HEK293 (cell line): Measurements from ENCODE around the gene NFIC.

ENCODE experiments used
- HOXD13 ChIP-seq: sonication (generic); formaldehyde crosslinking; IDR thresholded peaks from 2 replicates; pipeline ENCODE4 v1.8.0; 2022; ENCODE audit warnings: missing genetic modification reagents, borderline replicate concordance
- IKZF3 ChIP-seq: fragments of 450-650 bp; IDR thresholded peaks from 2 replicates; pipeline ENCODE4 v1.5.0; 2018; ENCODE audit warnings: missing biosample characterization, mild to moderate bottlenecking, missing genetic modification characterization, moderate library complexity
- PRDM1 ChIP-seq: fragments of 450-650 bp; formaldehyde crosslinking; IDR thresholded peaks from 2 replicates; pipeline ENCODE4; 2016; ENCODE audit warnings: missing biosample characterization, missing genetic modification characterization
- SCRT2 ChIP-seq: fragments of 450-650 bp; formaldehyde crosslinking; IDR thresholded peaks from 2 replicates; pipeline ENCODE4 v1.5.1; 2016; ENCODE audit warnings: missing biosample characterization, missing genetic modification characterization
- SP2 ChIP-seq: fragments of 450-650 bp; formaldehyde crosslinking; IDR thresholded peaks from 2 replicates; pipeline ENCODE4 v1.5.1; 2016; ENCODE audit warnings: missing biosample characterization, missing genetic modification characterization
- YY2 ChIP-seq: fragments of 450-650 bp; formaldehyde crosslinking; IDR thresholded peaks from 2 replicates; pipeline ENCODE4 v1.5.1; 2016; ENCODE audit warnings: missing biosample characterization, missing genetic modification characterization
- ZBTB17 ChIP-seq: fragments of 450-650 bp; formaldehyde crosslinking; IDR thresholded peaks from 2 replicates; pipeline ENCODE4 v1.5.1; 2016; ENCODE audit warnings: missing biosample characterization, missing genetic modification characterization
- ZBTB26 ChIP-seq: fragments of 450-650 bp; formaldehyde crosslinking; optimal IDR thresholded peaks from 2 replicates; pipeline ENCODE3; 2016; ENCODE audit warnings: missing biosample characterization, mild to moderate bottlenecking, missing genetic modification characterization
- ZNF133 ChIP-seq: fragments of 450-650 bp; formaldehyde crosslinking; IDR thresholded peaks from 2 replicates; pipeline ENCODE4 v1.5.1; 2016; ENCODE audit warnings: missing biosample characterization, missing genetic modification characterization
- ZNF2 ChIP-seq: fragments of 450-650 bp; formaldehyde crosslinking; IDR thresholded peaks from 2 replicates; pipeline ENCODE4 v1.5.1; 2016; ENCODE audit warnings: missing biosample characterization, missing genetic modification characterization
- ZNF202 ChIP-seq: fragments of 450-650 bp; formaldehyde crosslinking; IDR thresholded peaks from 2 replicates; pipeline ENCODE4 v1.5.1; 2016; ENCODE audit warnings: missing biosample characterization, missing genetic modification characterization, borderline replicate concordance
- ZNF221 ChIP-seq: fragments of 450-650 bp; formaldehyde crosslinking; IDR thresholded peaks from 2 replicates; pipeline ENCODE4 v1.5.1; 2017; ENCODE audit warnings: missing biosample characterization, missing genetic modification characterization, borderline replicate concordance
- ZNF302 ChIP-seq: fragments of 450-650 bp; formaldehyde crosslinking; IDR thresholded peaks from 2 replicates; pipeline ENCODE4 v1.5.1; 2016; ENCODE audit warnings: missing biosample characterization, missing genetic modification characterization, low read depth
- ZNF37A ChIP-seq: fragments of 450-650 bp; IDR thresholded peaks from 2 replicates; pipeline ENCODE4 v1.5.1; 2018; ENCODE audit warnings: missing biosample characterization, missing genetic modification characterization
- ZNF561 ChIP-seq: fragments of 450-650 bp; IDR thresholded peaks from 2 replicates; pipeline ENCODE4 v1.5.1; 2018; ENCODE audit warnings: missing biosample characterization, missing genetic modification characterization, borderline replicate concordance
- ZNF585B ChIP-seq: fragments of 450-650 bp; formaldehyde crosslinking; IDR thresholded peaks from 2 replicates; pipeline ENCODE4 v1.5.1; 2016; ENCODE audit warnings: missing biosample characterization, missing genetic modification characterization
- ZNF610 ChIP-seq: fragments of 450-650 bp; formaldehyde crosslinking; IDR thresholded peaks from 2 replicates; pipeline ENCODE4 v1.5.1; 2016; ENCODE audit warnings: missing biosample characterization, missing genetic modification characterization, borderline replicate concordance
- ZNF664 ChIP-seq: fragments of 450-650 bp; formaldehyde crosslinking; IDR thresholded peaks from 2 replicates; pipeline ENCODE4 v1.5.1; 2016; ENCODE audit warnings: missing biosample characterization, missing genetic modification characterization
- ZNF677 ChIP-seq: fragments of 450-650 bp; IDR thresholded peaks from 2 replicates; pipeline ENCODE4 v1.5.0; 2018; ENCODE audit warnings: missing biosample characterization, mild to moderate bottlenecking, missing genetic modification characterization, moderate library complexity
- TF ChIP-seq, protein P1 (sequence below): fragments of 450-650 bp; formaldehyde crosslinking; IDR thresholded peaks from 2 replicates; pipeline ENCODE4 v1.5.1; 2016; ENCODE audit warnings: missing biosample characterization, missing genetic modification characterization
- TF ChIP-seq, protein P2 (sequence below): fragments of 450-650 bp; formaldehyde crosslinking; IDR thresholded peaks from 2 replicates; pipeline ENCODE4 v1.5.1; 2016; ENCODE audit warnings: missing biosample characterization, missing genetic modification characterization, low read depth
- TF ChIP-seq, protein P3 (sequence below): fragments of 450-650 bp; formaldehyde crosslinking; IDR thresholded peaks from 2 replicates; pipeline ENCODE4 v1.5.1; 2016; ENCODE audit warnings: missing biosample characterization, missing genetic modification characterization

Gene NFIC

DNA sequence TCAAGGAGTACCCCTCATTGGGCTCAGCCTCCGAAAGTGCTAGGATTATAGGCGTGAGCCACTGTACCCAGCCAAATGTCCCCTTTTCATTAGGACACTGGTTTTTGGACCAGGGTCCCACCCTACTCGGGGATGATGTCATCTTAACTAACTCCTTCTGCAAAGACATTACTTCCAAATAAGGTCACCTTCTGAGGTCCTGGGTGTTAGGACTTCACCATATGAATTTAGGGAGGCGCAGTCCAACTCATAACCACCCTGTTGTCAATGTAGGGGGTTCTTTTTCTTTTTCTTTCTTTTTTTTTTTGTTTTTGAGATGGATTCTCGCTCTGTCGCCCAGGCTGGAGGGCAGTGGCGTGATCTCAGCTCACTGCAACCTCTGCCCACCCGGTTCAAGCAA is 32.7 kb upstream of the NFIC start (continued):
- no peak for TF ChIP-seq IKZF3
- 0 out of 2 replicates have a peak, but pooled peaks have one; percentile 6 for TF ChIP-seq SP2 (tag by site-specific recombination)
- no peak for TF ChIP-seq ZBTB26
- TF ChIP-seq ZNF202 (tag by site-specific recombination), result no peak
- TF ChIP-seq, protein P1, sequence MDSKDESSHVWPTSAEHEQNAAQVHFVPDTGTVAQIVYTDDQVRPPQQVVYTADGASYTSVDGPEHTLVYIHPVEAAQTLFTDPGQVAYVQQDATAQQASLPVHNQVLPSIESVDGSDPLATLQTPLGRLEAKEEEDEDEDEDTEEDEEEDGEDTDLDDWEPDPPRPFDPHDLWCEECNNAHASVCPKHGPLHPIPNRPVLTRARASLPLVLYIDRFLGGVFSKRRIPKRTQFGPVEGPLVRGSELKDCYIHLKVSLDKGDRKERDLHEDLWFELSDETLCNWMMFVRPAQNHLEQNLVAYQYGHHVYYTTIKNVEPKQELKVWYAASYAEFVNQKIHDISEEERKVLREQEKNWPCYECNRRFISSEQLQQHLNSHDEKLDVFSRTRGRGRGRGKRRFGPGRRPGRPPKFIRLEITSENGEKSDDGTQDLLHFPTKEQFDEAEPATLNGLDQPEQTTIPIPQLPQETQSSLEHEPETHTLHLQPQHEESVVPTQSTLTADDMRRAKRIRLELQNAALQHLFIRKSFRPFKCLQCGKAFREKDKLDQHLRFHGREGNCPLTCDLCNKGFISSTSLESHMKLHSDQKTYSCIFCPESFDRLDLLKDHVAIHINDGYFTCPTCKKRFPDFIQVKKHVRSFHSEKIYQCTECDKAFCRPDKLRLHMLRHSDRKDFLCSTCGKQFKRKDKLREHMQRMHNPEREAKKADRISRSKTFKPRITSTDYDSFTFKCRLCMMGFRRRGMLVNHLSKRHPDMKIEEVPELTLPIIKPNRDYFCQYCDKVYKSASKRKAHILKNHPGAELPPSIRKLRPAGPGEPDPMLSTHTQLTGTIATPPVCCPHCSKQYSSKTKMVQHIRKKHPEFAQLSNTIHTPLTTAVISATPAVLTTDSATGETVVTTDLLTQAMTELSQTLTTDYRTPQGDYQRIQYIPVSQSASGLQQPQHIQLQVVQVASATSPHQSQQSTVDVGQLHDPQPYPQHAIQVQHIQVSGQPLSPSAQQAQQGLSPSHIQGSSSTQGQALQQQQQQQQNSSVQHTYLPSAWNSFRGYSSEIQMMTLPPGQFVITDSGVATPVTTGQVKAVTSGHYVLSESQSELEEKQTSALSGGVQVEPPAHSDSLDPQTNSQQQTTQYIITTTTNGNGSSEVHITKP (tag by site-specific recombination), result peak; percentile 96
- TF ChIP-seq, protein P2, sequence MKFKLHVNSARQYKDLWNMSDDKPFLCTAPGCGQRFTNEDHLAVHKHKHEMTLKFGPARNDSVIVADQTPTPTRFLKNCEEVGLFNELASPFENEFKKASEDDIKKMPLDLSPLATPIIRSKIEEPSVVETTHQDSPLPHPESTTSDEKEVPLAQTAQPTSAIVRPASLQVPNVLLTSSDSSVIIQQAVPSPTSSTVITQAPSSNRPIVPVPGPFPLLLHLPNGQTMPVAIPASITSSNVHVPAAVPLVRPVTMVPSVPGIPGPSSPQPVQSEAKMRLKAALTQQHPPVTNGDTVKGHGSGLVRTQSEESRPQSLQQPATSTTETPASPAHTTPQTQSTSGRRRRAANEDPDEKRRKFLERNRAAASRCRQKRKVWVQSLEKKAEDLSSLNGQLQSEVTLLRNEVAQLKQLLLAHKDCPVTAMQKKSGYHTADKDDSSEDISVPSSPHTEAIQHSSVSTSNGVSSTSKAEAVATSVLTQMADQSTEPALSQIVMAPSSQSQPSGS (tag by site-specific recombination), result peak; percentile 87
- TF ChIP-seq PRDM1 (tag by site-specific recombination), result no peak
- TF ChIP-seq ZNF610 (tag by site-specific recombination), result no peak
- TF ChIP-seq ZNF677 (tag by site-specific recombination), result no peak
- no peak for TF ChIP-seq YY2 (tag by site-specific recombination)
- TF ChIP-seq SCRT2 (tag by site-specific recombination), result no peak
- TF ChIP-seq ZNF133, result no peak
- no peak for TF ChIP-seq ZNF302 (tag by site-specific recombination)
- TF ChIP-seq, protein P3, sequence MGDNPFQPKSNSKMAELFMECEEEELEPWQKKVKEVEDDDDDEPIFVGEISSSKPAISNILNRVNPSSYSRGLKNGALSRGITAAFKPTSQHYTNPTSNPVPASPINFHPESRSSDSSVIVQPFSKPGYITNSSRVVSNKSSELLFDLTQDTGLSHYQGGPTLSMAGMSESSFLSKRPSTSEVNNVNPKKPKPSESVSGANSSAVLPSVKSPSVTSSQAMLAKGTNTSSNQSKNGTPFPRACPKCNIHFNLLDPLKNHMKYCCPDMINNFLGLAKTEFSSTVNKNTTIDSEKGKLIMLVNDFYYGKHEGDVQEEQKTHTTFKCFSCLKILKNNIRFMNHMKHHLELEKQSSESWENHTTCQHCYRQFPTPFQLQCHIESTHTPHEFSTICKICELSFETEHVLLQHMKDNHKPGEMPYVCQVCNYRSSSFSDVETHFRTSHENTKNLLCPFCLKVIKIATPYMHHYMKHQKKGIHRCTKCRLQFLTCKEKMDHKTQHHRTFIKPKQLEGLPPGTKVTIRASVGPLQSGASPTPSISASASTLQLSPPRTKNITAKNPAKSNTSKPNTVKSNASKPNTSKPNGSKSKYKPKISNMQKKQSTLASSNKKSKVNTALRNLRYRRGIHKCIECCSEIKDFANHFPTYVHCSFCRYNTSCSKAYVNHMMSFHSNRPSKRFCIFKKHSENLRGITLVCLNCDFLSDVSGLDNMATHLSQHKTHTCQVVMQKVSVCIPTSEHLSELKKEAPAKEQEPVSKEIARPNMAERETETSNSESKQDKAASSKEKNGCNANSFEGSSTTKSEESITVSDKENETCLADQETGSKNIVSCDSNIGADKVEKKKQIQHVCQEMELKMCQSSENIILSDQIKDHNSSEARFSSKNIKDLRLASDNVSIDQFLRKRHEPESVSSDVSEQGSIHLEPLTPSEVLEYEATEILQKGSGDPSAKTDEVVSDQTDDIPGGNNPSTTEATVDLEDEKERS, result no peak
- TF ChIP-seq ZNF221 (tag by site-specific recombination), result no peak
- no peak for TF ChIP-seq ZNF664 (tag by site-specific recombination)
- TF ChIP-seq ZBTB17 (tag by site-specific recombination), result no peak
- TF ChIP-seq HOXD13, result no peak
- TF ChIP-seq ZNF585B (tag by site-specific recombination), result no peak
- TF ChIP-seq ZNF561 (tag by site-specific recombination), result no peak
- TF ChIP-seq ZNF37A (tag by site-specific recombination), result no peak
- TF ChIP-seq ZNF2 (tag by site-specific recombination), result no peak
